NT2/D1 (cell line): Measurements from ENCODE around the gene TSPAN5.

Experiments used
- DNase-seq: peaks from one replicate; pipeline ENCODE4 v3.0.0-alpha.2; 2011; ENCODE audit warnings: low read depth, low spot score
- H3K27me3 ChIP-seq: 2 replicates; pipeline ENCODE4 v1.6.0; 2011; ENCODE audit warnings: mild to moderate bottlenecking; ENCODE audit not compliant: insufficient read length, insufficient read depth
- H3K36me3 ChIP-seq: 2 replicates; pipeline ENCODE4 v1.6.1; 2011; ENCODE audit warnings: mild to moderate bottlenecking, low read length, mixed read lengths; ENCODE audit not compliant: insufficient read depth, insufficient read length
- H3K4me1 ChIP-seq: 2 replicates; pipeline ENCODE4 v1.5.1; 2011; ENCODE audit not compliant: insufficient read depth, insufficient read length
- H3K4me3 ChIP-seq: 2 replicates; pipeline ENCODE4 v1.5.1; 2011; ENCODE audit warnings: low read depth; ENCODE audit not compliant: insufficient read length
- H3K9ac ChIP-seq: 2 replicates; pipeline ENCODE4 v1.6.0; 2011; ENCODE audit warnings: low read depth; ENCODE audit not compliant: insufficient read length
- H3K9me3 ChIP-seq: 2 replicates; pipeline ENCODE4 v1.5.1; 2011; ENCODE audit warnings: mild to moderate bottlenecking, low read length; ENCODE audit not compliant: insufficient read depth
- SUZ12 ChIP-seq: IDR thresholded peaks from 2 replicates; pipeline ENCODE4 v1.6.1; 2011; ENCODE audit not compliant: insufficient read length, insufficient read depth; ENCODE audit errors: extremely low read depth
- YY1 ChIP-seq: IDR thresholded peaks from 2 replicates; pipeline ENCODE4 v1.6.1; 2011; ENCODE audit not compliant: insufficient read length, insufficient read depth
- ZNF274 ChIP-seq: IDR thresholded peaks from 2 replicates; pipeline ENCODE4 v1.6.1; 2011; ENCODE audit warnings: mild to moderate bottlenecking, low read depth, low read length

The TSPAN5 gene

GRCh38 chr4:98581126-98581525 lies 77.3 kb downstream of the TSPAN5 start:
- Histone ChIP-seq H3K9ac (no peak overlapping the region), H3K27me3 (no peaks in the 10 kb centered on the region), H3K36me3 (no peaks in the 10 kb centered on the region), H3K9me3 (no peaks in the 10 kb centered on the region), H3K4me1 (no peaks in the 10 kb centered on the region), H3K4me3 (no peak overlapping the region)
- no peak for TF ChIP-seq ZNF274
- TF ChIP-seq YY1 = no peak
- no peak for TF ChIP-seq SUZ12
- no peak for DNase-seq

GRCh38 chr4:98577956-98578355 lies 80.5 kb downstream of the TSPAN5 start:
- Histone ChIP-seq H3K9me3 (no peaks in the 10 kb centered on the region), H3K27me3 (no peaks in the 10 kb centered on the region), H3K36me3 (no peaks in the 10 kb centered on the region), H3K9ac (no peak overlapping the region), H3K4me1 (no peaks in the 10 kb centered on the region), H3K4me3 (no peak overlapping the region)
- no peak for DNase-seq
- no peak for TF ChIP-seq YY1
- no peak for TF ChIP-seq SUZ12
- no peak for TF ChIP-seq ZNF274

- no peak overlapping the region for H3K4me3 ChIP-seq
- H3K36me3 ChIP-seq = no peaks in the 10 kb centered on the region
- H3K4me1 ChIP-seq = no peaks in the 10 kb centered on the region
- TF ChIP-seq ZNF274 (no peak), YY1 (no peak), SUZ12 (no peak)
- no peaks in the 10 kb centered on the region for H3K9me3 ChIP-seq
- no peak overlapping the region for H3K9ac ChIP-seq
- no peak for DNase-seq
- no peaks in the 10 kb centered on the region for H3K27me3 ChIP-seq
These were observed 83.6 kb downstream of the TSPAN5 start for GRCh38 chr4:98574816-98575215.

- Histone ChIP-seq H3K9me3 (no peaks in the 10 kb centered on the region), H3K27me3 (no peaks in the 10 kb centered on the region), H3K36me3 (no peaks in the 10 kb centered on the region), H3K4me3 (no peak overlapping the region), H3K4me1 (no peaks in the 10 kb centered on the region), H3K9ac (no peak overlapping the region)
- no peak for TF ChIP-seq YY1
- TF ChIP-seq ZNF274 = no peak
- TF ChIP-seq SUZ12 = no peak
- DNase-seq = no peak
These were observed 84.6 kb downstream of the TSPAN5 start for GRCh38 chr4:98573791-98574190.

GRCh38 chr4:98572697-98573096 lies 85.7 kb downstream of the TSPAN5 start:
- H3K27me3 ChIP-seq = no peaks in the 10 kb centered on the region
- no peaks in the 10 kb centered on the region for H3K36me3 ChIP-seq
- no peak for TF ChIP-seq YY1
- TF ChIP-seq ZNF274 = no peak
- no peak for TF ChIP-seq SUZ12
- no peak for DNase-seq
- H3K4me1 ChIP-seq = no peaks in the 10 kb centered on the region
- no peaks in the 10 kb centered on the region for H3K9me3 ChIP-seq
- no peak overlapping the region for H3K9ac ChIP-seq
- H3K4me3 ChIP-seq = no peak overlapping the region

- H3K9ac ChIP-seq = no peak overlapping the region
- no peak overlapping the region for H3K4me3 ChIP-seq
- H3K9me3 ChIP-seq = no peaks in the 10 kb centered on the region
- H3K27me3 ChIP-seq = no peaks in the 10 kb centered on the region
- no peak for DNase-seq
- no peaks in the 10 kb centered on the region for H3K36me3 ChIP-seq
- H3K4me1 ChIP-seq = peaks cover 3% of the 10 kb centered on the region
- TF ChIP-seq ZNF274 (no peak), YY1 (no peak), SUZ12 (no peak)
These were observed 87.1 kb downstream of the TSPAN5 start for GRCh38 chr4:98571161-98571786.

- no peak for TF ChIP-seq ZNF274
- TF ChIP-seq SUZ12 = no peak
- TF ChIP-seq YY1 = no peak
- Histone ChIP-seq H3K27me3 (no peaks in the 10 kb centered on the region), H3K9ac (no peak overlapping the region), H3K36me3 (no peaks in the 10 kb centered on the region), H3K9me3 (no peaks in the 10 kb centered on the region), H3K4me1 (peaks cover 6% of the 10 kb centered on the region), H3K4me3 (no peak overlapping the region)
- DNase-seq = no peak
These were observed 88.1 kb downstream of the TSPAN5 start for GRCh38 chr4:98570151-98570797.
